Caco-2 (cell line): Measurements from ENCODE around the gene CNGA3. TPM values are rescaled to one million over a fixed set of nuclear protein-coding genes. Genes with fewer than 3 reads are reported as not detected.

Experiments
- BruUV-seq: library from RNA; stranded (reverse); fragments of 400-500 nt; replicated peaks from 2 replicates; lab custom pipeline; 2021; lab: Mats Ljungman, UMichigan
- CTCF ChIA-PET: fragments of 300-600 bp; sonication (Branson Sonifier 250); formaldehyde crosslinking; loops from one replicate; lab custom pipeline; 2022; ENCODE audit warnings: antibody characterized with exemption; lab: Charles Lee
- POLR2A ChIA-PET: fragments of 300-600 bp; sonication (Branson Sonifier 250); formaldehyde crosslinking; loops from one replicate; lab custom pipeline; 2022; ENCODE audit warnings: antibody characterized with exemption; lab: Charles Lee
- DNase-seq, 2 experiments: peaks; one replicate each; pipeline versions ENCODE4 v3.0.0 to v3.0.0-alpha.2; 2020 to 2022
- H3K27me3 ChIP-seq: replicated peaks from 2 replicates; pipeline ENCODE4 v1.6.0; 2011; ENCODE audit warnings: low read length; ENCODE audit not compliant: control insufficient read depth, insufficient read depth
- H3K36me3 ChIP-seq: 2 replicates; pipeline ENCODE4 v1.5.1; 2011; ENCODE audit warnings: low read length; ENCODE audit not compliant: control insufficient read depth, insufficient read depth
- H3K4me1 ChIP-seq: fragments of 250-450 bp; sonication (Bioruptor Pico); 2 replicates; pipeline ENCODE4 v1.5.1; 2020; ENCODE audit warnings: mild to moderate bottlenecking
- H3K4me3 ChIP-seq: 2 replicates; pipeline ENCODE4 v1.5.1; 2011; ENCODE audit warnings: low read depth, mild to moderate bottlenecking, control low read depth, low read length
- H3K9me3 ChIP-seq: fragments of 250-450 bp; sonication (Bioruptor Pico); 2 replicates; pipeline ENCODE4 v1.5.1; 2020; ENCODE audit warnings: mild to moderate bottlenecking, moderate library complexity
- H3K27ac Mint-ChIP-seq: one replicate; pipeline ENCODE4 v1.8.0; 2022; ENCODE audit warnings: mixed read lengths; ENCODE audit not compliant: unreplicated experiment
- H3K27me3 Mint-ChIP-seq: one replicate; pipeline ENCODE4 v1.8.0; 2022; ENCODE audit warnings: mixed read lengths; ENCODE audit not compliant: insufficient read depth, unreplicated experiment
- H3K36me3 Mint-ChIP-seq: one replicate; pipeline ENCODE4 v1.8.0; 2022; ENCODE audit warnings: mild to moderate bottlenecking, mixed read lengths; ENCODE audit not compliant: insufficient read depth, unreplicated experiment
- H3K4me1 Mint-ChIP-seq: one replicate; pipeline ENCODE4 v1.8.0; 2022; ENCODE audit warnings: low read depth, mixed read lengths; ENCODE audit not compliant: unreplicated experiment
- H3K4me3 Mint-ChIP-seq: one replicate; pipeline ENCODE4 v1.8.0; 2022; ENCODE audit warnings: mild to moderate bottlenecking, moderate library complexity, mixed read lengths; ENCODE audit not compliant: unreplicated experiment
- H3K9me3 Mint-ChIP-seq: one replicate; pipeline ENCODE4 v1.8.0; 2022; ENCODE audit warnings: mixed read lengths; ENCODE audit not compliant: unreplicated experiment
- intact Hi-C: fragments of 100-400 bp; cut with micrococcal nuclease; formaldehyde crosslinking; loops from one replicate; pipeline ENCODE4 v1.10.0; 2022; ENCODE audit not compliant: unreplicated experiment
- total RNA-seq: library from RNA; stranded (reverse); gene quantifications from 2 replicates; pipeline ENCODE4 v1.2.3, GENCODE V29; 2022
- TF ChIP-seq, protein P1 (sequence below), 2 experiments: fragments of 200-600 bp in 1 of 2; IDR thresholded peaks; 1 replicate in 1 of 2; 2 replicates in 1 of 2; pipeline versions ENCODE4 v1.5.1 to v1.8.0; 2011 to 2022; ENCODE audit warnings: antibody characterized with exemption in 1 of 2, control low read depth in 1 of 2, inconsistent platforms in 1 of 2, low read depth in 1 of 2, low read length in 1 of 2, mild to moderate bottlenecking in 1 of 2, moderate library complexity in 1 of 2; ENCODE audit not compliant: insufficient read depth in 1 of 2, severe bottlenecking in 1 of 2, unreplicated experiment in 1 of 2

CNGA3 gene
- total RNA-seq, 1 experiment from 2014 or later, result not detected

DNA sequence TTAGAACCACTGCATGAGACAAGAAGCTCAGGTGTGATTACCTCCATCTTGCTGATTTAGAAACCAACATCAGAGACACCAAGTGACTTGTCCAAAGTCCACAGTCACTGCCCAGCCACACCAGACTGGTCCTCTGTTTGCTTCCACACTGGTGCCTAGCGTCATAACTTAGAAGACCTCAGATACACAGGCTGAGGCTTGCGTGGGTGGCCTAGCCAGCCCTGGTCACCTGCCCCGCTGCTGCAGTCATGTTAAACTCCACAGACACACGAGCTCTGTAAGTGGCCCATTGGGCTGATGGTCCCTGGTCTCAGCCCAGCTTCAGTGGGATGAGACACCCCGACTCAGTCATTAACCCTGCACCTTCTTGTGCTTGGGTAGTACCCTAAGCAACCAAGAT, 47.1 kb downstream of the CNGA3 start:
- no peak overlapping the region for H3K4me3 Mint-ChIP-seq

DNA sequence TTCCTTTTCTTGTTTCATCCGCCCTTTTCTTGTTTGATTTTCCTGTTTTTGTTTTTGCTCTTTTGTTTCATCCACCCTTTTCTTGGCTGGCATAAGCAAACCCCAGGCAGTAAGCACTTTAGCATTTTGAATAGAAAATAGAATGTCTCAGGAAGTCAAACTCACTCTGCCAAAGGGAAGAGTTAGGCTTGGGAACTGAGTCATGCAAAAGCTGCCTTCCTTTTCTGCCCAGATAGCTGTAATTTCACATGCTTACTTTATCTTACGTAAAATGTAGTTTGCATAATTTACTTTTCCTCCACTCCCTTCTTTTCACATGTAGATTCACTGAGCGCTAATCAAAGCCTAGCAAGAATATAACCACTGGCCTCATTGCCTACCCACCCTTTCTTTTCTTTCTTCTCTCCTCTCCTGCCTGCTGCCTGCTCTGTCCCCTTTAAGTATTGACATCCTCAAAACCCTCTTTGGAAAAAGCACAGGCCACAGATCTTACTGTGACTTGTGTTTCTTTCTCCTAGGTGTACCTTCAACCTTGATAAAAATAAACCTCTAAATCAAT, 48.4 kb downstream of the CNGA3 start:
- TF ChIP-seq, protein P1, sequence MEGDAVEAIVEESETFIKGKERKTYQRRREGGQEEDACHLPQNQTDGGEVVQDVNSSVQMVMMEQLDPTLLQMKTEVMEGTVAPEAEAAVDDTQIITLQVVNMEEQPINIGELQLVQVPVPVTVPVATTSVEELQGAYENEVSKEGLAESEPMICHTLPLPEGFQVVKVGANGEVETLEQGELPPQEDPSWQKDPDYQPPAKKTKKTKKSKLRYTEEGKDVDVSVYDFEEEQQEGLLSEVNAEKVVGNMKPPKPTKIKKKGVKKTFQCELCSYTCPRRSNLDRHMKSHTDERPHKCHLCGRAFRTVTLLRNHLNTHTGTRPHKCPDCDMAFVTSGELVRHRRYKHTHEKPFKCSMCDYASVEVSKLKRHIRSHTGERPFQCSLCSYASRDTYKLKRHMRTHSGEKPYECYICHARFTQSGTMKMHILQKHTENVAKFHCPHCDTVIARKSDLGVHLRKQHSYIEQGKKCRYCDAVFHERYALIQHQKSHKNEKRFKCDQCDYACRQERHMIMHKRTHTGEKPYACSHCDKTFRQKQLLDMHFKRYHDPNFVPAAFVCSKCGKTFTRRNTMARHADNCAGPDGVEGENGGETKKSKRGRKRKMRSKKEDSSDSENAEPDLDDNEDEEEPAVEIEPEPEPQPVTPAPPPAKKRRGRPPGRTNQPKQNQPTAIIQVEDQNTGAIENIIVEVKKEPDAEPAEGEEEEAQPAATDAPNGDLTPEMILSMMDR (IDR thresholded peaks at IDR 0.05; ENCODE audit: insufficient read depth in 1 of 2, low read depth in 1 of 2, low read length in 1 of 2, severe bottlenecking in 1 of 2, unreplicated experiment in 1 of 2), result no peak
- Mint-ChIP-seq H3K27me3 (peaks cover 19% of the 10 kb centered on the region), H3K36me3 (no peaks in the 10 kb centered on the region), H3K9me3 (no peaks in the 10 kb centered on the region), H3K27ac (no peak overlapping the region), H3K4me3 (no peak overlapping the region), H3K4me1 (no peaks in the 10 kb centered on the region)
- Histone ChIP-seq H3K4me1 (no peaks in the 10 kb centered on the region), H3K27me3 (no peaks in the 10 kb centered on the region; the same call in 1 of the 2 replicates), H3K9me3 (no peaks in the 10 kb centered on the region), H3K4me3 (no peak overlapping the region), H3K36me3 (no peaks in the 10 kb centered on the region)
- ChIA-PET POLR2A (no interaction called here), CTCF (interaction anchor here (0.7 kb wide), 1 partner anchor 16 kb away, joined by 3 read pairs; no protein-coding TSS in a partner anchor)
- intact Hi-C loops, result loop anchor here (10.0 kb wide), 1 partner anchor 420 kb away; no protein-coding TSS in a partner anchor
- no TSS peak for BruUV-seq
- no peak for DNase-seq

More for the DNA sequence above, 47.1 kb downstream of the CNGA3 start:
- BruUV-seq, result no TSS peak
- no peaks in the 10 kb centered on the region for H3K36me3 ChIP-seq
- no peak overlapping the region for H3K4me3 ChIP-seq
- no peaks in the 10 kb centered on the region; the same call in 1 of the 2 replicates for H3K27me3 ChIP-seq
- Mint-ChIP-seq H3K4me1 (no peaks in the 10 kb centered on the region), H3K36me3 (no peaks in the 10 kb centered on the region), H3K27ac (no peak overlapping the region), H3K9me3 (no peaks in the 10 kb centered on the region), H3K27me3 (peaks cover 9% of the 10 kb centered on the region)
- TF ChIP-seq, protein P1 (IDR thresholded peaks at IDR 0.05; ENCODE audit: insufficient read depth in 1 of 2, low read depth in 1 of 2, low read length in 1 of 2, severe bottlenecking in 1 of 2, unreplicated experiment in 1 of 2), result no peak
- no peaks in the 10 kb centered on the region for H3K9me3 ChIP-seq
- intact Hi-C loops, result loop anchor here (10.0 kb wide), 1 partner anchor 419 kb away; no protein-coding TSS in a partner anchor
- CTCF ChIA-PET, result interaction anchor here (0.5 kb wide), 1 partner anchor 216 kb away, joined by 3 read pairs; no protein-coding TSS in a partner anchor
- POLR2A ChIA-PET, result no interaction called here
- no peak for DNase-seq
- no peaks in the 10 kb centered on the region for H3K4me1 ChIP-seq

DNA sequence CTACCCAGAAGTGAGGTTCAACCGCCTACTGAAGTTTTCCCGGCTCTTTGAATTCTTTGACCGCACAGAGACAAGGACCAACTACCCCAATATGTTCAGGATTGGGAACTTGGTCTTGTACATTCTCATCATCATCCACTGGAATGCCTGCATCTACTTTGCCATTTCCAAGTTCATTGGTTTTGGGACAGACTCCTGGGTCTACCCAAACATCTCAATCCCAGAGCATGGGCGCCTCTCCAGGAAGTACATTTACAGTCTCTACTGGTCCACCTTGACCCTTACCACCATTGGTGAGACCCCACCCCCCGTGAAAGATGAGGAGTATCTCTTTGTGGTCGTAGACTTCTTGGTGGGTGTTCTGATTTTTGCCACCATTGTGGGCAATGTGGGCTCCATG, 49.7 kb downstream of the CNGA3 start:
- DNase-seq, result no peak
- Histone ChIP-seq H3K36me3 (no peaks in the 10 kb centered on the region), H3K27me3 (no peaks in the 10 kb centered on the region; the same call in none of the 2 replicates), H3K4me3 (no peak overlapping the region), H3K9me3 (no peaks in the 10 kb centered on the region), H3K4me1 (no peaks in the 10 kb centered on the region)
- Mint-ChIP-seq H3K36me3 (no peaks in the 10 kb centered on the region), H3K4me1 (no peaks in the 10 kb centered on the region), H3K9me3 (no peaks in the 10 kb centered on the region), H3K27ac (no peak overlapping the region), H3K4me3 (no peak overlapping the region), H3K27me3 (peaks cover 26% of the 10 kb centered on the region)
- ChIA-PET POLR2A (no interaction called here), CTCF (no interaction called here)
- no TSS peak for BruUV-seq
- TF ChIP-seq, protein P1 (IDR thresholded peaks at IDR 0.05; ENCODE audit: insufficient read depth in 1 of 2, low read depth in 1 of 2, low read length in 1 of 2, severe bottlenecking in 1 of 2, unreplicated experiment in 1 of 2), result no peak
- intact Hi-C loops, result loop anchor here (10.0 kb wide), 1 partner anchor 421 kb away; no protein-coding TSS in a partner anchor
